Stimulated activated naive CD4-positive, alpha-beta T cell treated with Interleukin-2 at 50 U/mL for 16 hours (primary cell): ENCODE data around the gene FAF2.
A peak's percentile ranks its signal among the peaks of the same experiment; 100 is the strongest.
"Not testable (repeated sequence)": the region's sequence is repeated elsewhere in the genome, so short reads cannot be mapped to it uniquely, and the experiment has no call there.

Source experiments
- DNase-seq: peaks from one replicate; lab custom pipeline; 2025; lab: John Stamatoyannopoulos, UW

FAF2 gene

GRCh38 chr5:176447978-176448608 is at the start of gene FAF2:
Gene FAF2 (plus strand): TSS chr5:176448385. CDS start chr5:176448408, 23 bp downstream.
- peak; percentile 94 for DNase-seq

GRCh38 chr5:176400382-176401156 is 47.6 kb upstream of the FAF2 start:
- no peak for DNase-seq

- no peak for DNase-seq
Observed at GRCh38 chr5:176401281-176402205, 46.6 kb upstream of the FAF2 start.

DNA sequence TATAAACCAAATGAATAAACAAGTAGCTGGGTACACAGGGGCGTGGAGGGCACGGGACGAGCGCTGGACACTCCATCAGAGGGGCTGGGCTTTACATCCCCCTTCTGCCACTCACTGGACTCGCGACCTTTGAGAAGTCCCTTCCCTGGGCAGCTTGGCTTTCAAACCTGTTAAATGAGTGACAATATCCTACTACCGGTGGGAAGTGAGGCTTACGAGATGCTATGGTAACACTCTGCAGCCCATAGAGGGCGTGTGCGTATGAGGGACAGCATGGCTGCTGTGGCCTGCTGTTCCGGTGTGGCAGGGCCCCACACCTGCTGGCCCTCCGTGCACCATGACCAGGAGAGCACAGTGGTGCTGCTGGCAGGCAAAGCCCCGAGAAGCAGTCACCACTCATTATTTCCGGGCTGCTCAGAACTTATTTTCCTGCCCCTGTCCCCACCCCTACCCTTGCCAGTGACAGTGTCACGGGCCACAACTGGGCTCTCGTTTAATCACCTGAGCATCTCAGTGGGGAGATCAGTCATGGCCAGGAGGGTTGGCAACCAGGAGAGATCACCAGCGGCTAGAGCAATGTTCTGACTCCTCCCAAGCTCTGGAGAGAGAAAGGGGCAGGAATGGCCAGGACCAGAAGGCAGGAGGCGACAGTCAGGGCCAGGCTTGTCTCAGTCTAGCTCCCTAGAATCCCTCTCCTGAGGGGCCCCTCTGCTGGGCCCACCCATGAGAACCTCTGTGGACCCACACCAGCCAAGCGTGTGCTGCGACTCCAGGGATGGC is 42.3 kb upstream of the FAF2 start:
- no peak for DNase-seq

DNA sequence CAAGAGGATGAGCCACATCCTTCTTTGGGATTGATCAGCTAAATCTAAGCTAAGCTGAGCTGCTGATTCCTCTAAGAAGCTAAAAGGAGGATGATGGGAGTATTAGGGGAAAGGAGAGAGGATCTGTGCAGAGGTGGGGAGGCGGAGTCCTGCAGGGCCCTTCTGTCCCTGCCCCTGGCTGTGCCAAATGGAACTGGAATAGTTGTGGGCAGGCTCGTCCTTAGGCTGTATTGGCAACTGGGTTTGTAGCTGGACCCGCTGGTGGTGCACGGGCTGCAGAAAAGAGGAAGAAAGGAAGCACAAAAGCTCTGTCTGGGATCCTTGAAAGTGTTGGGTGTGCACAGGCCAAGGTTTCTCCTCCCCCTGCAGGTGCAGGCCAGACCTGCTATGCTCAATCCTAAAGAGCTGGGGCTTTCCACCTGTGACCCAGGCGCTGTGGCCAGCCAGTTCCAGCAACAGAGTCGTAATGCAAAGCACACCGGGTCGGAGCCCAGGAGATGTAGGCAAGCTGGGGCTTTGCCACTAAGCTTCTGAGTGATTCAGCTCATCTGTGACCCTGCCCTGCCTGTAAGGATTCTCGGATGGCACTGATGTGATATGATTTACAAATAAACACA is 41.6 kb upstream of the FAF2 start:
- no peak for DNase-seq

- no peak for DNase-seq
Observed at GRCh38 chr5:176407456-176408251, 40.5 kb upstream of the FAF2 start.

DNA sequence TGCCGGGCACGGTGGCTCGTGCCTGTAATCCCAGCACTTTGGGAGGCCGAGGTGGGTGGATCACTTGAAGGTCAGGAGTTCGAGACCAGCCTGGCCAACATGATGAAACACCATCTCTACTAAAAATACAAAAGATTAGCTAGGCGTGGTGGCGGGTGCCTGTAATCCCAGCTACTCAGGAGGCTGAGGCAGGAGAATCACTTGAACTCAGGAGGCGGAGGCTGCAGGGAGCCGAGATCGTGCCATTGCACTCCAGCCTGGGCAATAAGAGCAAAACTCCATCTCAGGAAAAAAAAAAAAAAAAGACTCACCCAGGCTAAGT is 40.0 kb upstream of the FAF2 start:
- DNase-seq, result not testable (repeated sequence)

GRCh38 chr5:176408590-176408989 is 39.6 kb upstream of the FAF2 start:
- DNase-seq, result no peak

DNA sequence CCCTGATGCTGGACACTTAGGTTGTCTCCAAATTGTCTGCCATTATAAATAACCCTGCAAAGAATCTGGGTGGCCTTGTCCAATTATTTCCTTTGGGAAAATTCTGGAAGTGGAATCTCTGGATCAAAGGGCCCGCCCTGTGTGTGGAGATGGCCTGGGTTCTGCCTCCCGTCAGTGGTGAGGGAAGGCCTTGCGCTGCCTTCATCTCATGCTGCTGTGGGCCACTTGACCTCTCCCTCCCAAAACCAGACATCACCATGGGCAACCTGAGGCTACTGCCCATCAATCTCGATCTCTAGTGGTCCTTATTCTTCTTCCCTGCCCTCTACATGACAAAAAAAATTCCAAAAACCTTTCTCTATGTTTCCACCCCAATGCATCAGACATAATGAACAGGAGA is 38.4 kb upstream of the FAF2 start:
- DNase-seq, result no peak

GRCh38 chr5:176410486-176411180 is 37.6 kb upstream of the FAF2 start:
- no peak for DNase-seq

- no peak for DNase-seq
Observed at GRCh38 chr5:176412517-176413254, 35.5 kb upstream of the FAF2 start.

- no peak for DNase-seq
Observed at GRCh38 chr5:176413255-176413565, 35.0 kb upstream of the FAF2 start.

- no peak for DNase-seq
Observed at GRCh38 chr5:176413709-176414191, 34.4 kb upstream of the FAF2 start.

- DNase-seq, result no peak
Observed at GRCh38 chr5:176414704-176415103, 33.5 kb upstream of the FAF2 start.

DNA sequence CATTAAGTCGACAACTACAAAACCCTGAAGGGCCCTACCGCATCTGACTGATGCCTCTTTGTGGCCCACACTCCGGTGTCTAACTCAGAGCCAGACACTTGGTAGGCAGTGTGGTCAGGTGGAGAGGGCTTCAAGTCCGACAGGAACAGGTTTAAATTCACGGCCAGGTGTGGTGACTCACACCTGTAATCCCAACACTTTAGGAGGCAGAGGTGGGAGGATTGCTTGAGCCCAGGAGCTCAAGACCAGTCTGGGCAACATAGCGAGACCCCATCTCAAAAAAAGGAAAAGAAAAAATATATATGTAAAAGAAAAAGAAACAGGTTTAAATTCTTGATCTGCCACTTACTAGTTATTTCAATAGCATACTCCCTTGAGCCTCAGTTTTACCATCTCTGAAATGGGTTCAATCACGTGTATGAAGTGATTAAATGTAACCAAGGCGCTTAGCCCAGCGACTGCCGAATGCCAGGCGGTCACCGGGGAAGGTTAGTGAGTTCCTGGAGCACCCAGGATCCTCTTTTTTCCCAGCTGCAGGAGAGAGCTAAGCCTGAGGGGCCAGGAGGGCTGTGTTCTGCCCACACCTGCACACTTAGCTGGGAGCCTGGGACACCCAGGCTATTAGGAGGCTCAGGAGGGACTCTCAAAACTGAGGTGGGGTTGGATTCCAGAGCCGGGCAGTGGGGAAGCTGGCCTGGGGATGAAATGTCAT is 32.8 kb upstream of the FAF2 start:
- DNase-seq, result no peak

DNA sequence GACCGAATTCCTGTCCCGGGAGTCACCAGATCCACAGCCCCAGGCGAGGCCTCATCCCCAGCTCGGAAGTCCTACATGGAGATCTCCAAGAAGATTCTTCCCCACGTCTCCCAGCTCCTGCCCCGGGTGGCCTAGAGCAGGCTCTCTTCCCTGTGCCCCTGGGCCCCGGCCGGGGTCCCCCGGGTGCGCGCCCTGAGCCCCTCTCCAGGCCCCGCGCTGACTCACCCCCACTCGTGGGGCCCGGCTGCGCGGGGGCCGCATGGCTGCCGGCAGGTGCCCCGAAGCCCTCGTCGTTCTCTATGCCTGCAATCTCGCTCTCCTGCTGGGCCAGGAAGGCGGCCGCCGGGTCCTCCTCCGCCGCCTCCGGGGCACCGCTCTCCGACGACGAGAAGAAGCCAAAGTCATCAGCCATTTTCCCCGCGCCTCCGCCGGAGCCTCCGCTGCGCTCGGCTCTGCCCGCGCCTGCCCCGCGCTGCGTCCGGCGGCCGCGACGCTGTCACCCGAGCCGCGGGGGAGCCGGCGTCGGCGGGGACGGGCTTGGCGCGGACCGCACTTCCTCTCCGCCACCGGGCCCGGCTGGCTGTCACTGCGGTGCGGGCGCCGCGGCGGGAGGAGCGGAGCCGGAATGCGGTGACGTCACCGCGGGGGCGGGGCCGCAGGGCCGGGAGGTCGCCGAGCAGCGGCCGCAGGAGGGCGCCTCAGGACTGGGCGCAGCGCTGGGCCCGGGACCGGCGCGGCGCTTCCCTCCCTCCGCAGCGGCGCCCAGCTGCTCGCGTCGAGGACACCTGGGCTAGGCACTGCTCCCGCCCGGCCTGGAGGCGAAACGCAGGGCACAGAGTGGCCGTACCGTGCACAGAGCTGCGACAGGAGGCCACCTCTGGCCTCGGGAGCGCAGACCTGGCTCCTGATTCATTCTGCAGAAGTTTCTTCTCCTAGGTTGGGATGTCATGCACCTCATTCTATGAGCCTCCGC is 31.9 kb upstream of the FAF2 start, which contains the start of gene CLTB:
Gene CLTB, minus strand, starts transcription at position 588 of the 973 bp plus-strand sequence. Its CDS starts 176 bp downstream, at position 412.
- peak; percentile 82 for DNase-seq

- no peak for DNase-seq
Observed at GRCh38 chr5:176416965-176417364, 31.2 kb upstream of the FAF2 start.
